ENCODE results near the gene TNIK.

Gene TNIK

DNA sequence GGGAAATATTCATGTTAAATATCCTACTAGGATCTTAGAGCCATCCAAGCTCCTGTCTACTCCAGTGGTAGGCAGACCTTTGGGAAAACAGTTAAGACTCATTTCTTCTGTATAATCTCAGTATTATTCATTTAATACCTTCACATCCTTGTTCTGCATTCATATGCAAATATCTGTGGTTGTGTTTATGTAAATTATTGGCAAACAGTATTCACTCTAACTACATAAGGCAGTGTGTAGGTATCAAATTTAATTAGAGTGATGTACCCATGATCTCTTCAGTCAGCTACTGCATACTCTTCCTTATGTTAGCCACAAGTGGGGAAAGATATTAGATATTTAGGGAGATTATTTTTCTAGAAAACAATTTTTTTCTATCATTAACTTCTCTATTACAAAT lies 232.8 kb downstream of the TNIK start:
- H3K36me3 ChIP-seq (ENCODE audit: control insufficient read depth, insufficient read depth, low read length), result no peaks in the 10 kb centered on the region
- H3K9ac ChIP-seq, result no peak overlapping the region
- peaks cover 3% of the 10 kb centered on the region for H3K4me1 ChIP-seq
- TF ChIP-seq, protein P1, sequence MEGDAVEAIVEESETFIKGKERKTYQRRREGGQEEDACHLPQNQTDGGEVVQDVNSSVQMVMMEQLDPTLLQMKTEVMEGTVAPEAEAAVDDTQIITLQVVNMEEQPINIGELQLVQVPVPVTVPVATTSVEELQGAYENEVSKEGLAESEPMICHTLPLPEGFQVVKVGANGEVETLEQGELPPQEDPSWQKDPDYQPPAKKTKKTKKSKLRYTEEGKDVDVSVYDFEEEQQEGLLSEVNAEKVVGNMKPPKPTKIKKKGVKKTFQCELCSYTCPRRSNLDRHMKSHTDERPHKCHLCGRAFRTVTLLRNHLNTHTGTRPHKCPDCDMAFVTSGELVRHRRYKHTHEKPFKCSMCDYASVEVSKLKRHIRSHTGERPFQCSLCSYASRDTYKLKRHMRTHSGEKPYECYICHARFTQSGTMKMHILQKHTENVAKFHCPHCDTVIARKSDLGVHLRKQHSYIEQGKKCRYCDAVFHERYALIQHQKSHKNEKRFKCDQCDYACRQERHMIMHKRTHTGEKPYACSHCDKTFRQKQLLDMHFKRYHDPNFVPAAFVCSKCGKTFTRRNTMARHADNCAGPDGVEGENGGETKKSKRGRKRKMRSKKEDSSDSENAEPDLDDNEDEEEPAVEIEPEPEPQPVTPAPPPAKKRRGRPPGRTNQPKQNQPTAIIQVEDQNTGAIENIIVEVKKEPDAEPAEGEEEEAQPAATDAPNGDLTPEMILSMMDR (IDR thresholded peaks at IDR 0.05), result no peak
- H3K27me3 ChIP-seq (ENCODE audit: control insufficient read depth, insufficient read depth, low read length), result no peaks in the 10 kb centered on the region
- H3K4me3 ChIP-seq (ENCODE audit: low read depth, low read length), result no peak overlapping the region
- H2AFZ ChIP-seq, result no peak overlapping the region
- H3K4me2 ChIP-seq (ENCODE audit: low read length), result no peak overlapping the region
- H3K27ac ChIP-seq, result no peak overlapping the region
- H3K9me3 ChIP-seq (ENCODE audit: control insufficient read depth, low read length), result no peaks in the 10 kb centered on the region
- no peaks in the 10 kb centered on the region for H3K79me2 ChIP-seq

DNA sequence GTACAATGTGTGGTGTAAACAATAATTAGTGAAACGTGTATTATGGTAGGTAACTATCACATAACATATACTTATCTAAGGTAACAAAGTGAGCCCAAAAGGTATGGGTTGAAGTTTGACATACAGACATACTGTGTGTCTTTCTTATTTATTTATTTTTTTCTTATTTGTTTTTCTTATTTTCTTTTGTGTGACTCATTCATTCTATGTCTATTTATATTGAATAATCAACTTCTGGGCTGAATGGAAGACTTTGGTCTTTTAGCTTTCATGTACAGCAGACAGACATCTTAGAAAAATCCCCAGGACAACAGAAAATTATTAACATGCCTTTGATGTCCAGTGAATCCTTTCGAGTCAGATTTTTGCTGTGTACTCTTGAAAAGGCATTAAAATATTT lies 233.4 kb downstream of the TNIK start:
- TF ChIP-seq, protein P1 (IDR thresholded peaks at IDR 0.05), result no peak
- Histone ChIP-seq H3K27me3 (ENCODE audit: control insufficient read depth, insufficient read depth, low read length) (no peaks in the 10 kb centered on the region), H3K36me3 (ENCODE audit: control insufficient read depth, insufficient read depth, low read length) (no peaks in the 10 kb centered on the region), H3K4me3 (ENCODE audit: low read depth, low read length) (no peak overlapping the region), H3K27ac (no peak overlapping the region), H3K4me1 (peaks cover 3% of the 10 kb centered on the region), H3K9ac (no peak overlapping the region), H3K4me2 (ENCODE audit: low read length) (no peak overlapping the region), H3K79me2 (no peaks in the 10 kb centered on the region), H2AFZ (no peak overlapping the region), H3K9me3 (ENCODE audit: control insufficient read depth, low read length) (no peaks in the 10 kb centered on the region)

DNA sequence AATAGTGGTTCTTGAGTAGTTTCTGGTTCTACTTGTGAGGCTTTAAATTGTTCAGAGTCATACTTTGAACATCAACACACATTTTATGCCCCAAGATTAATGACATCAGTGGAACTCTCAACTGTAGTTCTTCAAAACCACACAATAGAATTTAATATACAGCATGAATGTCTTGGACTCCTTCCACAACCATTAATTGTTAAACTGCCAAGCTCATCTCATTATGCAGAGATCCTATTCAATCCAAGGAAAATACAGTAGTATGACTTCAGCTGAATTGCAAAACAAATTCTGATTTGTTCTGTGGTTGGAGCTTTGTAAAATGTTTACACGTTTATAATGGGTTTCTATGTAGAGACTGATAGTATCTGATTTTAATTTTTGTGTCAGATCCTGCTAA lies 234.5 kb downstream of the TNIK start:
- Histone ChIP-seq H3K27me3 (ENCODE audit: control insufficient read depth, insufficient read depth, low read length) (no peaks in the 10 kb centered on the region), H3K4me3 (ENCODE audit: low read depth, low read length) (no peak overlapping the region), H3K9me3 (ENCODE audit: control insufficient read depth, low read length) (no peaks in the 10 kb centered on the region), H3K9ac (no peak overlapping the region), H3K4me1 (peaks cover under 1% of the 10 kb centered on the region), H3K36me3 (ENCODE audit: control insufficient read depth, insufficient read depth, low read length) (no peaks in the 10 kb centered on the region), H2AFZ (no peak overlapping the region), H3K27ac (no peak overlapping the region), H3K79me2 (no peaks in the 10 kb centered on the region), H3K4me2 (ENCODE audit: low read length) (no peak overlapping the region)
- TF ChIP-seq, protein P1 (IDR thresholded peaks at IDR 0.05), result no peak

DNA sequence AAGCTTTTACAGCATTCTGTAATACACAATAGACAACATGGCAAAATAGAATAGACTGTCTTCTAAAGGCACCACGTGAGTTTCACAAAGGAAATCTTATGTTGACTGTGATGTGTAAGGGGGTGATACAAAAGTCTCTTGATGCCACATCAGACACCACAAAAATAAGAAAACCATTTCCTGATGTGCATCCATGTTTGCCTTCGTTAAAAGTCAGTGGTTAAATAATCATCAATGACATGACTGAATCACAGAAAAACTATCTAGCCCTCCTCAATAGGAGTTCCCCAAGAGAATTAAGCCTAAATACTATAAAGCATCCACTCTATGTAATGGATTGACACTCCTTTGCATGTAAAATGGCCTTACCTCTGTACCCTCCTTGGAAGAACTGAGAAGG lies 235.0 kb downstream of the TNIK start:
- Histone ChIP-seq H3K4me1 (no peaks in the 10 kb centered on the region), H3K27ac (no peak overlapping the region), H3K79me2 (no peaks in the 10 kb centered on the region), H3K27me3 (ENCODE audit: control insufficient read depth, insufficient read depth, low read length) (no peaks in the 10 kb centered on the region), H3K4me3 (ENCODE audit: low read depth, low read length) (no peak overlapping the region), H3K4me2 (ENCODE audit: low read length) (no peak overlapping the region), H3K9ac (no peak overlapping the region), H3K9me3 (ENCODE audit: control insufficient read depth, low read length) (no peaks in the 10 kb centered on the region), H3K36me3 (ENCODE audit: control insufficient read depth, insufficient read depth, low read length) (no peaks in the 10 kb centered on the region), H2AFZ (no peak overlapping the region)
- TF ChIP-seq, protein P1 (IDR thresholded peaks at IDR 0.05), result no peak

DNA sequence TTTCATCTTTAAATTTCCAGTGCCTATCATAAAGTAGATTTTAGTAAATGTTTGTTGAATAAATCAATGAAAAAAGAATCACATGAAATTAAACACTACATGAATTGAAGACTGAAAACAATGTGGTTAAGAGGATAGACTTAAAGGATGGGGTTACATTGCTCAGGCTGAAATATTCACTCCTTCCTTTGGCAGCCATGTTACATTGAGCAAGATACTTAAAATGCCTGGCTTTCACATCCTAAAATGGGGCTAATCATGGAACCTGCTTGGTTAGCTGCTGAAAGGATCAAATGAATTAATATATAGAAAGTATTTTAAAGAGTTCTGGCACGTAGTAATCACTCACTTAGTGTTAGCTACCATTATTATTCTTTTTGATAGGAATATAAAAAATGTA lies 236.8 kb downstream of the TNIK start:
- Histone ChIP-seq H2AFZ (no peak overlapping the region), H3K79me2 (no peaks in the 10 kb centered on the region), H3K4me3 (ENCODE audit: low read depth, low read length) (no peak overlapping the region), H3K9ac (no peak overlapping the region), H3K9me3 (ENCODE audit: control insufficient read depth, low read length) (no peaks in the 10 kb centered on the region), H3K4me1 (no peaks in the 10 kb centered on the region), H3K27ac (no peak overlapping the region), H3K4me2 (ENCODE audit: low read length) (no peak overlapping the region), H3K27me3 (ENCODE audit: control insufficient read depth, insufficient read depth, low read length) (no peaks in the 10 kb centered on the region), H3K36me3 (ENCODE audit: control insufficient read depth, insufficient read depth, low read length) (no peaks in the 10 kb centered on the region)
- TF ChIP-seq, protein P1 (IDR thresholded peaks at IDR 0.05), result no peak
